ENCODE measurements around the gene NCMAP.
"Not testable (repeated sequence)": the region's sequence is repeated elsewhere in the genome, so short reads cannot be mapped to it uniquely, and the experiment has no call there.

The NCMAP gene, protein sequence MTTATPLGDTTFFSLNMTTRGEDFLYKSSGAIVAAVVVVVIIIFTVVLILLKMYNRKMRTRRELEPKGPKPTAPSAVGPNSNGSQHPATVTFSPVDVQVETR

GRCh38 chr1:24555591-24556413 is at the start of gene NCMAP:
Gene NCMAP, plus strand, starts transcription at chr1:24556087. Its CDS starts 39,344 bp downstream, at chr1:24595431.
- H3K9ac ChIP-seq (ENCODE audit: low read length), result no peak within 1 kb of the TSS
- H3K27ac ChIP-seq (ENCODE audit: low read length), result no peak within 1 kb of the TSS
- peaks cover 39% of the 10 kb centered on the region for H3K27me3 ChIP-seq (ENCODE audit: control insufficient read depth, insufficient read depth, low read length)
- H3K4me3 ChIP-seq (ENCODE audit: low read length), result peak within 1 kb of the TSS; percentile 31
- no peaks in the 10 kb centered on the region for H3K36me3 ChIP-seq (ENCODE audit: control insufficient read depth, low read depth, low read length)
- H3K4me1 ChIP-seq (ENCODE audit: control insufficient read depth, low read depth, low read length), result peaks cover 12% of the 10 kb centered on the region
- H3K9me3 ChIP-seq (ENCODE audit: control insufficient read depth, low read depth, low read length), result no peaks in the 10 kb centered on the region

DNA sequence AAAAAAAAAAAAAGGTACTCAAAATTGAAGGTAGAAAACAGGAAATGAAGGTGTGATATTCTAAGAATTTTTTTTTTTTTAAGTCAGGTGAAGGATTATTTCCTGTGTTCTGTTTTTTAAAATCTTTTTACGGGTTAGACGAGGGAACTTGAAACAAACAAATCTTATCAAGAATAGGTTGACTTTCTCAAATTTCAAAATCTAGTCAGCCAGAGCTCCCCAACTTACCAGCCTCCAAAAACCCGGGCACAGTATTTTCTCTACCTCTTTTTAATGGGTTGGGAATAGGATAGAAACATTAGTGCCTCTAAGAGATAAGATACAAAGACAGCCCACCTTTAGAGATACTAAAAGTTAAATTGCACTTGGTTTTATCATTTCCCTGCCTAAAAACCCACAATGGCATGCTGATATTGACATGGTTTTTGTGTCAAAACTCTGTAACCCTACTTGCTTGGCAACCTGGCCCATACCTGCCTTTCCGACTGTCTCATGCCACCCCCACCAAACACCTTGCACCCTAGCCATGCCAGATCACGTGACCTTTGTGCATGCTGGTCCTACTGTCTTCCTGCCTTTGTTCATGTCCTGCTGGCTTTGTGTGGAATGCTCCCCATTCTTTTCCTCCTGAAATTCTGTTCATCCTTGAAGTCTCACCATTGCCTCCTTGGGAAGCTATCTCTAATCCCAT is 49.1 kb upstream of the NCMAP start:
- Histone ChIP-seq H3K4me1 (ENCODE audit: control insufficient read depth, low read depth, low read length) (peaks cover 21% of the 10 kb centered on the region), H3K4me3 (ENCODE audit: low read length) (no peak overlapping the region), H3K9ac (ENCODE audit: low read length) (peak overlapping the region; percentile 1), H3K27ac (ENCODE audit: low read length) (no peak overlapping the region), H3K27me3 (ENCODE audit: control insufficient read depth, insufficient read depth, low read length) (peaks cover 21% of the 10 kb centered on the region), H3K36me3 (ENCODE audit: control insufficient read depth, low read depth, low read length) (no peaks in the 10 kb centered on the region), H3K9me3 (ENCODE audit: control insufficient read depth, low read depth, low read length) (no peaks in the 10 kb centered on the region)

DNA sequence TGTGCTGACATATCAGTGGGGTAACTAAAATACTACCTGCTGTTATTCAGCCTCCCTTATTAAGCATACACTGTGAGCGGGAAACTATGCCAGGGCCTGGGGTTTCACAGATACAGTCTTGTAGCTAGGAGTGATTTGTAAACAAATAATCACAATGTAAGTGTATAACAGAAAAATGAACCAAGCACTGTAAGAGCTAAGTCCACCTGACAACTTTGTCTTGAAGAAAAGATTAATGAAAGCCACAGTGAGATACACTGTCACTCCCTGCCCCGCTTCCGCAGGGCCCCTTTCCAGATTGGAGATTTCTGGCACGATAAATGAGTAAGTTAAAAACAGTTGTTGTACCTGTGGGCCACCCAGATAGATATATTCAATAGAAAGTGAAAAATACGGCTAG is 48.5 kb upstream of the NCMAP start:
- H3K9ac ChIP-seq (ENCODE audit: low read length), result peak overlapping the region; percentile 1
- H3K4me1 ChIP-seq (ENCODE audit: control insufficient read depth, low read depth, low read length), result peaks cover 21% of the 10 kb centered on the region
- H3K36me3 ChIP-seq (ENCODE audit: control insufficient read depth, low read depth, low read length), result no peaks in the 10 kb centered on the region
- H3K27ac ChIP-seq (ENCODE audit: low read length), result no peak overlapping the region
- peaks cover 18% of the 10 kb centered on the region for H3K27me3 ChIP-seq (ENCODE audit: control insufficient read depth, insufficient read depth, low read length)
- no peak overlapping the region for H3K4me3 ChIP-seq (ENCODE audit: low read length)
- H3K9me3 ChIP-seq (ENCODE audit: control insufficient read depth, low read depth, low read length), result no peaks in the 10 kb centered on the region

GRCh38 chr1:24508911-24509310 is 47.0 kb upstream of the NCMAP start:
- H3K9me3 ChIP-seq (ENCODE audit: control insufficient read depth, low read depth, low read length), result no peaks in the 10 kb centered on the region
- peaks cover 18% of the 10 kb centered on the region for H3K4me1 ChIP-seq (ENCODE audit: control insufficient read depth, low read depth, low read length)
- H3K27ac ChIP-seq (ENCODE audit: low read length), result no peak overlapping the region
- no peak overlapping the region for H3K4me3 ChIP-seq (ENCODE audit: low read length)
- no peaks in the 10 kb centered on the region for H3K36me3 ChIP-seq (ENCODE audit: control insufficient read depth, low read depth, low read length)
- peaks cover 11% of the 10 kb centered on the region for H3K27me3 ChIP-seq (ENCODE audit: control insufficient read depth, insufficient read depth, low read length)
- no peak overlapping the region for H3K9ac ChIP-seq (ENCODE audit: low read length)

DNA sequence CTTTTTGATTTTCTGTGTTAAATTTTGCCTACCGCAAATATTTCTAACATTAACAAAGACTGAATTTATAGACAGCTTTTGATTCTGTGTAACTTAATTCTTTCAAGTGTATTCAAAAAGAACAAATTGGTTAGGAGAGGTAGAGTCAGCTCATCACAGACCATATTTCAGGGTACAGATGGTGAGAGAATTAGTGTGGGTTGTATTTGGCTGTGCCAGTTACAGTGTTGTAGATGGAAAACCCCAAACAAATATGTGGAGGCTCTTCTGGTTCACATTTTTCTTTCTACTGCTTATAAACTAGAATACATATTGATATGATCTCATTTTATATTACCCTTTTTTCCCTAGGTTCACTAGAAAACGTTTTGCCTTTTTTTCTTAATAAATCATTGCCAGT is 42.2 kb upstream of the NCMAP start:
- Histone ChIP-seq H3K4me1 (ENCODE audit: control insufficient read depth, low read depth, low read length) (no peaks in the 10 kb centered on the region), H3K4me3 (ENCODE audit: low read length) (no peak overlapping the region), H3K9ac (ENCODE audit: low read length) (no peak overlapping the region), H3K27me3 (ENCODE audit: control insufficient read depth, insufficient read depth, low read length) (no peaks in the 10 kb centered on the region), H3K27ac (ENCODE audit: low read length) (no peak overlapping the region), H3K36me3 (ENCODE audit: control insufficient read depth, low read depth, low read length) (no peaks in the 10 kb centered on the region), H3K9me3 (ENCODE audit: control insufficient read depth, low read depth, low read length) (no peaks in the 10 kb centered on the region)

GRCh38 chr1:24514946-24515345 is 40.9 kb upstream of the NCMAP start:
- no peak overlapping the region for H3K4me3 ChIP-seq (ENCODE audit: low read length)
- no peaks in the 10 kb centered on the region for H3K4me1 ChIP-seq (ENCODE audit: control insufficient read depth, low read depth, low read length)
- H3K27me3 ChIP-seq (ENCODE audit: control insufficient read depth, insufficient read depth, low read length), result no peaks in the 10 kb centered on the region
- no peaks in the 10 kb centered on the region for H3K36me3 ChIP-seq (ENCODE audit: control insufficient read depth, low read depth, low read length)
- no peaks in the 10 kb centered on the region for H3K9me3 ChIP-seq (ENCODE audit: control insufficient read depth, low read depth, low read length)
- no peak overlapping the region for H3K27ac ChIP-seq (ENCODE audit: low read length)
- H3K9ac ChIP-seq (ENCODE audit: low read length), result no peak overlapping the region

DNA sequence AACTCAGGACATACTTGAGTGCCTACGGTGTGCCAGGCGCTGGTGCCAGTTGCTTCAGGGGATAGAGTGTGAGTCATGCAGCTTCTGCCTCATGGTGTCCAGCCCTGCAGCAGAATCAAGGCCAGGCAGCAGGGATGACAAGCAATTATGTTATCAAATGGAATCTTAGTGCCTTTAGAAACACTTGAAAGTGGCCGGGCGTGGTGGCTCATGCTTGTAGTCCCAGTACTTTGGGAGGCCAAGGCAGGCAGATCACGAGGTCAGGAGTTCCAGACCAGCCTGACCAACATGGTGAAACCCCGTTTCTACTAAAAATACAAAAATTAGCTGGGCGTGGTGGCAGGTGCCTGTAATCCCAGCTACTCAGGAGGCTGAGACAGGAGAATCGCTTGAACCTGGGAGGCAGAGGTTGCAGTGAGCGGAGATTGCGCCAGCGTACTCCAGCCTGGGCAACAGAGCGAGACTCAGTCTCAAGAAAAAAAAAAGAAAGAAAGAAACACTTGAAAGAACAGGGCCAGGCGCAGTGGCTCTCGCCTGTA is 40.1 kb upstream of the NCMAP start:
- not testable (repeated sequence) for H3K4me3 ChIP-seq (ENCODE audit: low read length); H3K27ac ChIP-seq (ENCODE audit: low read length); H3K27me3 ChIP-seq (ENCODE audit: control insufficient read depth, insufficient read depth, low read length); H3K9me3 ChIP-seq (ENCODE audit: control insufficient read depth, low read depth, low read length); H3K4me1 ChIP-seq (ENCODE audit: control insufficient read depth, low read depth, low read length); H3K9ac ChIP-seq (ENCODE audit: low read length); H3K36me3 ChIP-seq (ENCODE audit: control insufficient read depth, low read depth, low read length)

DNA sequence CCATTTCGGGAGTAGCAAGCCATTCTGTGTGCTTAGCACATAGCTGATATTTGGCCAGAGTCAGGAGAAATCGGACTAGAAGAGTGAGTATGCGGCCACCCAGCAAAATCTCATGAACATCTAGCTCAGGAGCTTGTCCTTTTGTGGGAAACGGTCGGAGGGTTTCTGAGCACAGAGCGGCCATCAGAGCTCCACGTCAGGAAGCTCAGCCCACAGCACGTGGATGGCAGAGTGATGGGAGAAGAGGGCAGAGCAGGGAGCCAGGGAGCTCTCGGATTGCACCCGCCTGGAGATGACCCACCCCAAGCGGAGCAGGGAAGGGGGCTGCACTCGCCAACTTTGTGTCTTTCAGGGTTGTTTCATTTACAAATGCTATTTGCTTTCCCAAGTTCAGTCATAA is 39.4 kb upstream of the NCMAP start:
- Histone ChIP-seq H3K27ac (ENCODE audit: low read length) (no peak overlapping the region), H3K36me3 (ENCODE audit: control insufficient read depth, low read depth, low read length) (no peaks in the 10 kb centered on the region), H3K9me3 (ENCODE audit: control insufficient read depth, low read depth, low read length) (no peaks in the 10 kb centered on the region), H3K4me3 (ENCODE audit: low read length) (no peak overlapping the region), H3K4me1 (ENCODE audit: control insufficient read depth, low read depth, low read length) (no peaks in the 10 kb centered on the region), H3K27me3 (ENCODE audit: control insufficient read depth, insufficient read depth, low read length) (no peaks in the 10 kb centered on the region), H3K9ac (ENCODE audit: low read length) (no peak overlapping the region)

- H3K9me3 ChIP-seq (ENCODE audit: control insufficient read depth, low read depth, low read length), result no peaks in the 10 kb centered on the region
- H3K36me3 ChIP-seq (ENCODE audit: control insufficient read depth, low read depth, low read length), result no peaks in the 10 kb centered on the region
- H3K9ac ChIP-seq (ENCODE audit: low read length), result no peak overlapping the region
- H3K27me3 ChIP-seq (ENCODE audit: control insufficient read depth, insufficient read depth, low read length), result no peaks in the 10 kb centered on the region
- H3K4me3 ChIP-seq (ENCODE audit: low read length), result no peak overlapping the region
- H3K4me1 ChIP-seq (ENCODE audit: control insufficient read depth, low read depth, low read length), result no peaks in the 10 kb centered on the region
- no peak overlapping the region for H3K27ac ChIP-seq (ENCODE audit: low read length)
These were observed 38.0 kb upstream of the NCMAP start for GRCh38 chr1:24517898-24518297.

GRCh38 chr1:24520282-24520681 is 35.6 kb upstream of the NCMAP start:
- not testable (repeated sequence) for H3K9ac ChIP-seq (ENCODE audit: low read length); H3K9me3 ChIP-seq (ENCODE audit: control insufficient read depth, low read depth, low read length); H3K4me1 ChIP-seq (ENCODE audit: control insufficient read depth, low read depth, low read length); H3K36me3 ChIP-seq (ENCODE audit: control insufficient read depth, low read depth, low read length); H3K27me3 ChIP-seq (ENCODE audit: control insufficient read depth, insufficient read depth, low read length); H3K27ac ChIP-seq (ENCODE audit: low read length); H3K4me3 ChIP-seq (ENCODE audit: low read length)

GRCh38 chr1:24525606-24526005 is 30.3 kb upstream of the NCMAP start:
- Histone ChIP-seq H3K9me3 (ENCODE audit: control insufficient read depth, low read depth, low read length) (no peaks in the 10 kb centered on the region), H3K9ac (ENCODE audit: low read length) (no peak overlapping the region), H3K4me1 (ENCODE audit: control insufficient read depth, low read depth, low read length) (no peaks in the 10 kb centered on the region), H3K27ac (ENCODE audit: low read length) (no peak overlapping the region), H3K27me3 (ENCODE audit: control insufficient read depth, insufficient read depth, low read length) (no peaks in the 10 kb centered on the region), H3K36me3 (ENCODE audit: control insufficient read depth, low read depth, low read length) (no peaks in the 10 kb centered on the region), H3K4me3 (ENCODE audit: low read length) (no peak overlapping the region)

All from iPS-18a (cell line).